Stimulated activated CD4-positive, alpha-beta T cell treated with anti-CD3 and anti-CD28 coated beads, TNF-alpha, amount 100 ng/mL, for 4 hours (primary cell): ENCODE results near the gene JARID2.

Experiments
- DNase-seq, 3 experiments: peaks; one replicate each; pipeline ENCODE4 v3.0.0-alpha.2; 2020; ENCODE audit warnings: low read depth in 3 of 3

JARID2 gene

GRCh38 chr6:15355683-15356099 lies 109.8 kb downstream of the JARID2 start:
- no peak for DNase-seq

DNA sequence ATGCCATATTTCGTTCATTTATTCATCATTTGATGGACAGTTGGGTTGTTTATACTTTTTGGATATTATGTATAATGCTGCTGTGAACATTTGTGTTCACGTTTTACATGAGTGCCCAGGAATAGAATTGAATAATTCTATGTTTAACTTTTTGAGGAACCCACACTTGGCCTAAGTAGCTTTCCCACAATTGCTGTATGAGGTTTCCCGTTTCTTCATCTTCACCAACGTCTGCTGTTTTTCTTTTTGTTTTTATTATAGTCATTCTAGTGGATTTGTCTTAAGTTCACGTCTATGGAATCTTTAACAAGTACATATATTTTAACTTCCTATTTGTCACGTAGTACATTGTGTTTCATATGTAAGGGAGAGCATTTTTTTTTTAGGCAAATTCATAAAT lies 110.3 kb downstream of the JARID2 start:
- no peak for DNase-seq

- DNase-seq: no peak
These were observed 111.1 kb downstream of the JARID2 start for GRCh38 chr6:15356937-15357336.

GRCh38 chr6:15357782-15358181 lies 111.9 kb downstream of the JARID2 start:
- DNase-seq: no peak

- no peak for DNase-seq
These were observed 112.9 kb downstream of the JARID2 start for GRCh38 chr6:15358579-15359327.

DNA sequence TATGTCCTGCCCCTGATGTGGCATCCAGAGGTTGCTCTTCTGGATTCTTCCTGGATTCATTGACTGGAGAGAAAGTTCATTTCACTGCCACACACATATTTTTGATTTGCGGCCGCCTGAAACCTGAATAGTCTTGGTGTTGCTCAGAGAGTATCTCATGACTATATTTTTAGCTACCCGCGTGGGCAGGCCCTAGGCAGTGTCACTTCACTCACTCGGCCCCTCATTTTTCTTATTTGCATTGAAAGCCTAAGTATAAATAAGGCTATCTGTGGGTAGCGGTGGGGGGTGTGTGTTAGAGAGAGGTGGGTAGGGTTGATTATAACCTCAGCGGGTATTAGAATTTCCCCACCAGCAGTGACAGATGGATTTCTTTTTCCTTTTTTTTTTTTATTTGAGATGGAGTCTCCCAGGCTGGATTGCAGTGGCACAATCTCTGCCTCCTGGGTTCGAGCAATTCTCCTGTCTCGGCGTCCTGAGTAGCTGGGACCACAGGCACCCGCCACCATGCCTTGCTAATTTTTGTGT lies 113.5 kb downstream of the JARID2 start:
- DNase-seq: no peak

DNA sequence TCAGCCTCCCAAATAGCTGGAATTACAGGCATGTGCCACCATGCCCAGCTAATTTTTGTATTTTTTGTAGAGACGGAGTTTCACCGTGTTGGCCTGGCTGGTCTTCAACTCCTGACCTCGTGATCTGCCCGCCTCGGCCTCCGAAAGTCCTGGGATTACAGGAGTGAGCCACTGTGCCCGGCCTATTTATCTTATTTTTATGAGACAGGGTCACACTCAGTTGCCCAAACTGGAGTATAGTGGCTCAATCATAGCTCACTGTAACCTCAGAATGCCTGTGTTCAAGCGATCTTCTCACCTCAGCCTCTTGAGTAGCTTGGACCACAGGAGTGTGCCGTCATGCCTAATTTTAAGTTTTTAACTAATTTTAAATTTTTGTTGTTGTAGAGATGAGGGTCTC lies 114.4 kb downstream of the JARID2 start:
- DNase-seq: no peak

- no peak for DNase-seq
These were observed 115.3 kb downstream of the JARID2 start for GRCh38 chr6:15361197-15361596.

DNA sequence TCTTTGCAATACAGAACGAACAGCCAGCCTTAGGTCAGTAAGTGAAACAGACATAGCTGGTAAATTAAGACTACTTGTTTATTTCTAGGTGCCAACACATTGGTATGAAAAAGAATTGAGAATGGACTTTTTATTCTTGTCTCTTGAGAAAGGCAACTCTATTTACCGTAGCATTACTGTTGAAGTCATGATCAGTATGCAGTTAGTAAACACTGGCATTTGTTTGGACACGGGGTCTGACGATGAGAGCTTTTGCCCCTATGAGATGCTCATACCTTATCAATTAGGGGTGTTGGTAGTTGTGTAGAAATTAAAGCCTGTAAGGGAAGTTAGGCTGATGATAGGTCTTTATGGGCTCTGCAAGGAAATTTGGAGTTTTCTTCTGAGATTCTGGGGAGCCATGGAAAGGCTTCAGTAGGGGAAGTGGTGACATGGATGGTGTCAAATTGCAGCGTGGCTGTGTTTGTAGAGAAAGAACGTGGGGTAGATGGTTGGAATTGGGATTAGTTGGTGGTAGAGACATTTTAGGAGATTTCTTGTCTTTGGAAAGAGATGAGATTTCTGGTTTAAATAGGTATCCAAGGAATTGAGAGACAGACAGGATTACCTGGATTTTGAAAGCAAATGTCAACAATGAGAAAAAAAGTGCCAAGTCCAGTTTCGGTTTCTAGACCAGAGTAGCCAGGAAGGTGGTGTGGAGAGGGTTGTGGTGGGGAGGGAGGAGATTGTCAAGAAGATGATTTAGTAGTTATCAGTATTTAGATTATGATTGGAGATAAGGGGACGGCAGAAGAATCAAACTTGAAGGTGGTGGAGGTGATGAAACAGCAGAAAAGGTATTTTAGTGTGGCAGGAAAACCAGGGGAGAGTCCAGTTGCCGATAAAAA lies 116.6 kb downstream of the JARID2 start:
- DNase-seq: no peak

GRCh38 chr6:15363164-15363522 lies 117.3 kb downstream of the JARID2 start:
- DNase-seq: no peak

- no peak for DNase-seq
These were observed 117.9 kb downstream of the JARID2 start for GRCh38 chr6:15363523-15364400.

DNA sequence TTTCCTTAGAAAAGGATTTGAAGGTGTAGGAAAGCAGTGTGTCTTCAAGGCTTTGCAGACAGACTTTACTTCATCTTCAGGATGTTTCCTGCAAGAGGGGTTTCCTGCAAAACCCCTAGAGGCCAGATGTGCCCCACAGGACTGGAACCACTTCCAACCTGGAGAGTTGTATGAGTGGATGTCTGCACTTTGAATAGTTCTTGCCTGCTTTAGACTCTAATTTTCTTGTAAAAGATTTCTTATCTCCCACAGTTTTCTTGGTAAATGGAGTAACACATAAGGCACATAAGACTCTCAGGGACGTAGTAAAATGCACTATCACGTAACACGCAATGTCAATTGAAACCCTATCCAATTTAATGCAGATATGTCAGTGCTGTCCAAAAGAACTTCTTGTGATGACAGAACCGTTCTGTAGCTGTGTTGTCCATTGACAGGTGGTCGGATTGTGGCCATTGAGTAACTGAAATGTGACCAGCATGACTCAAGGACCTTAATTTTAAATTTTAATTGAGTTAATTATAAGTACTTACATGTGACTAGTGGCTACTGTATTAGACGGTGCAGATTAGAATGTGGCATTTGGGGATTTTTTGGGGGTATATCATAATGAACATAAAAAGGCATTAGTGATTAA lies 118.7 kb downstream of the JARID2 start:
- no peak for DNase-seq

DNA sequence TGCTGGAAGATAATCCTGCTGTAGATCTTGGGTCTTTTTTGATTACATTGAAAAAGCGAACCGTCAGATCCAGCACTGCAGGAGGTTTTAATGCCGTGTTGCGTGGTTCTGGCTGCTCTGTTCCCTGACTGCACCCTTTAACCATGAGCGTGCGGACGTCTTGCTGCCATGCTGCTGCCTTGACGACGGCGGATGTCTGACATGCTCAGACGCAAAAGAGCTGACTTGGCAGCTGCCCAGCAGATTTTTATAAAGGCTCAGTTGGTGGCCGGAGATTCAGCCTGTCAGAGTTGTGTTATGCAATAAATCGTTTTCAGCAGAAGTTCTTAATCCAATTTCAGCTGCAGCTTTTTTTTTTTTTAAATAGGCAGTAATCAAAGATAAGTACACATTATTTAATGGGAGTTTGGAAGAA lies 119.4 kb downstream of the JARID2 start:
- peak in 1 of 3 experiments; percentile 5 for DNase-seq

DNA sequence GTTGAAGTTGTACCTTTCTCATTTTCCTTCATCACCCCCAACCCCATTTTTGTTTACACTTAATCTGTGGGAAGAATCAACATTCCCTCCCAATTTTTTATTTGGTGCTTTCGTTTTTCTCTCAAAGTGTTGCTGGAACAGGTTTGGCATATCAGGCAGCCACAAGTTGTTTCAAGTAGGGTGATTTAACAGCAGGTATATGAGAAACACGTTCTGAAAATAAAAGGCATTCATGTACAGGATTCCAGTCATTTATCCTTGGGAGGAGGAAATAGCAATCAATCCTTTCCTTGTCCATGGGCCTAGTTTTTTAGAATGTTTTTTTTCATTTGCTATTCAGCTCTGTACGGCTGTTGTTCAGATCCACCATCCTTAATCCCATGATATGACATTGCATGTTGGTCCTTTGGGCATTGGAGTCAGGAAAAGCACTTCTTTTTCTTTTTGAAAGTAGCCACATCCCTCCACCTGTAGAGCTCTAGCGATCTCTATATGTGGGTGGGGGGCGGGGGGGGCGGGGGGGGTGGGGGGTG lies 120.2 kb downstream of the JARID2 start:
- no peak for DNase-seq

GRCh38 chr6:15366879-15367278 lies 121.0 kb downstream of the JARID2 start:
- DNase-seq: no peak

GRCh38 chr6:15368186-15368585 lies 122.3 kb downstream of the JARID2 start:
- no peak for DNase-seq

- no peak for DNase-seq
These were observed 123.0 kb downstream of the JARID2 start for GRCh38 chr6:15368873-15369272.

GRCh38 chr6:15369838-15370237 lies 124.0 kb downstream of the JARID2 start:
- DNase-seq: no peak

DNA sequence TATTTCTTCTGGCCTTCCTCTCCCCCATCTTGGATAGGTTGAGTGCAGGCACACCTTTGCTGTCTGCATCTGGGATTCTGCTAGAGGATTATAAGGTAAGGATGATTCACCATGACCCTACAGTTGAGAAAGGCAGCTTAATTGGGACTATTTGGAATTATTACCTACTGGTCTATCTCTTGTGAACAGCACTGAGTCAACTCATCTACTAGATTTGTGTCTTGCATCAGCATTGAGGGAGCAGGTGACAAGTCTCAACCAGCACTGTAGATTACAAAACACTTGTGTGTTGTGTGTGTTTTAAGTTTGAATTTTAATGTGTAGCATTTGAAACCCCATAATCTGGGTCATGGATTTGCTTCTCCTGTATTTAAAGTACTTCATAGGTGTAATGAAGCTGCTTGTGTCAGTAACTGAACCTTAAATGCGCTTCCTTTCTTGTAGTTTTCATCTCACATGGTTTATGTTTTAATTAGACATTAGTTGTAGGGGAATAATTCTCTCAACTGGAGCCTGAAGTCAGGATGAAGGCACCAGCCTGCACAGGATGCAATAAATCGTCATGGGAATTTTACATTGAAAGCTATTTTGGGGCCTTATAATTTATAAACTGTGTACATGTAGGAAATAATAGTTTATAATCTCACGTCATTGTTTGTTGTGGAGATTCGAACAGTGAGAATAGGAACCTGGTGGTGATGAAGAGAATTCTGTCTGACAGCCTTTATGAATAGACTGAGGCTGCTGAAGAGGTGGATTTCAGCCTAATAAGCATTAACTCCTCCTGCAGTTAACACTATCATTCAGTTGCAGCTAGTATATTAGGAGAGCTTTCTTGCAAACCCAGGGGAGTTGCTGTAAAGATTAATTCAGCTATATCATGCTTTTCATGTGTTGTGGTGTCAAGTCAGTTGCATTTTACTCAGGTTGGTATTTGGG lies 125.1 kb downstream of the JARID2 start:
- no peak for DNase-seq

DNA sequence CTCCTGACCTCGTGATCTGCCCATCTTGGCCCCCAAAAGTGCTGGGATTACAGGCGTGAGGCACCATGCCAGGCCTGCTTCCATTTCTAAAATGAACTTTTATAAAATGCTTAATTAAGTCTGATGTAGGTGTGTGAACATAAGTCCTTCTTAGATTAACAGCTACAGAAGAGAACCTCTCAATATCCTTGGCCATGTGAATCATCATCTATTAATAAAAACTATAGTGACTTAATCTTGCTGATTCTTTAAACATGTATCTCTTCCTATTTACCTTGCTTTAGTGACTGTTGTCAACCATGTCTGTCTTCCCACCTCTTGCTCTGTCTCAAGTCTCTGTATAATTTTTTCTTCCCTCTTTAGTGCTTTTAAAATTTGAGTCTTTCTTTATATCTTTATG lies 127.1 kb downstream of the JARID2 start:
- DNase-seq: no peak
